ENCODE measurements around the gene ZNF367. TPM values are rescaled to one million over a fixed set of nuclear protein-coding genes. Genes with fewer than 3 reads are reported as not detected.

Gene ZNF367
- total RNA-seq, 1 donor from 2014 or later: 6.3 TPM

- DNase-seq (ENCODE audit: low read depth in 2 of 2): no peak
Observed at GRCh38 chr9:96436456-96437126, 18.4 kb upstream of the ZNF367 start.

GRCh38 chr9:96436063-96436455 lies 17.9 kb upstream of the ZNF367 start:
- DNase-seq (ENCODE audit: low read depth in 2 of 2): no peak

GRCh38 chr9:96435345-96435744 lies 17.2 kb upstream of the ZNF367 start:
- DNase-seq (ENCODE audit: low read depth in 2 of 2): no peak

- DNase-seq (ENCODE audit: low read depth in 2 of 2): no peak
Observed at GRCh38 chr9:96430377-96430776, 12.2 kb upstream of the ZNF367 start.

GRCh38 chr9:96429732-96430131 lies 11.6 kb upstream of the ZNF367 start:
- DNase-seq (ENCODE audit: low read depth in 2 of 2): no peak

GRCh38 chr9:96425500-96426169 lies 7.5 kb upstream of the ZNF367 start:
- no peak for DNase-seq (ENCODE audit: low read depth in 2 of 2)

GRCh38 chr9:96423985-96424336 lies 5.8 kb upstream of the ZNF367 start:
- DNase-seq (ENCODE audit: low read depth in 2 of 2): no peak

GRCh38 chr9:96423322-96423984 lies 5.3 kb upstream of the ZNF367 start:
- no peak for DNase-seq (ENCODE audit: low read depth in 2 of 2)

GRCh38 chr9:96420468-96421219 lies 2.5 kb upstream of the ZNF367 start:
- peak; percentile 97 to 98 for DNase-seq (ENCODE audit: low read depth in 2 of 2)

- DNase-seq (ENCODE audit: low read depth in 2 of 2): no peak
Observed at GRCh38 chr9:96419691-96419969, 1.5 kb upstream of the ZNF367 start.

- peak; percentile 36 to 76 for DNase-seq (ENCODE audit: low read depth in 2 of 2)
Observed at GRCh38 chr9:96418920-96419690, 935 bp upstream of the ZNF367 start.

GRCh38 chr9:96417661-96418082 lies 498 bp downstream of the ZNF367 start:
- DNase-seq (ENCODE audit: low read depth in 2 of 2): no peak

GRCh38 chr9:96417051-96417586 lies 1.1 kb downstream of the ZNF367 start:
- peak; percentile 74 to 87 for DNase-seq (ENCODE audit: low read depth in 2 of 2)

- DNase-seq (ENCODE audit: low read depth in 2 of 2): no peak
Observed at GRCh38 chr9:96413302-96414221, 4.6 kb downstream of the ZNF367 start.

GRCh38 chr9:96412174-96412913 lies 5.8 kb downstream of the ZNF367 start:
- no peak for DNase-seq (ENCODE audit: low read depth in 2 of 2)

GRCh38 chr9:96411129-96411838 lies 6.9 kb downstream of the ZNF367 start:
- no peak for DNase-seq (ENCODE audit: low read depth in 2 of 2)

GRCh38 chr9:96408409-96409280 lies 9.5 kb downstream of the ZNF367 start:
- DNase-seq (ENCODE audit: low read depth in 2 of 2): no peak

Measured in dermis microvascular lymphatic vessel endothelial cell (primary cell).